H1 (cell line): ENCODE data around the gene SH3RF3. TPM values are rescaled to one million over a fixed set of nuclear protein-coding genes. Genes with fewer than 3 reads are reported as not detected.

Experiments
- CTCF ChIA-PET: fragments of 300-600 bp; sonication (Branson Sonifier 250); formaldehyde crosslinking; loops from one replicate; lab custom pipeline; 2021; ENCODE audit not compliant: partially characterized antibody; lab: Charles Lee
- POLR2A ChIA-PET: fragments of 300-600 bp; sonication (Branson Sonifier 250); formaldehyde crosslinking; loops from one replicate; lab custom pipeline; 2021; ENCODE audit warnings: inconsistent platforms; ENCODE audit not compliant: partially characterized antibody; lab: Charles Lee
- DNase-seq, 2 experiments: peaks; one replicate each; pipeline versions ENCODE4 v3.0.0 to v3.0.0-alpha.2; 2010 to 2022; ENCODE audit warnings: low spot score in 2 of 2, low read depth in 1 of 2, mixed read lengths in 1 of 2
- FAIRE-seq: peaks from 2 replicates; lab custom pipeline; 2011; peaks lifted over from hg19 to GRCh38; lab: Jason Lieb, UNC
- H2AFZ ChIP-seq: 2 replicates; pipeline ENCODE4 v1.8.1; 2012; ENCODE audit warnings: low read length, inconsistent platforms
- H2AK5ac ChIP-seq: 2 replicates; pipeline ENCODE4 v1.6.1; 2013; ENCODE audit warnings: low read depth, low read length
- H2BK120ac ChIP-seq: replicated peaks from 2 replicates; pipeline ENCODE3; 2013; ENCODE audit warnings: low read depth, low read length, inconsistent platforms
- H2BK12ac ChIP-seq: 2 replicates; pipeline ENCODE4 v1.6.1; 2013; ENCODE audit warnings: low read depth, low read length
- H2BK15ac ChIP-seq: 2 replicates; pipeline ENCODE4 v1.6.1; 2013; ENCODE audit warnings: low read length
- H2BK20ac ChIP-seq: 2 replicates; pipeline ENCODE4 v1.6.1; 2013; ENCODE audit warnings: low read length
- H2BK5ac ChIP-seq: 2 replicates; pipeline ENCODE4 v1.6.1; 2013; ENCODE audit warnings: low read depth, low read length
- H3K14ac ChIP-seq: 2 replicates; pipeline ENCODE4 v1.6.1; 2013; ENCODE audit warnings: inconsistent platforms; ENCODE audit not compliant: insufficient read length
- H3K18ac ChIP-seq: 2 replicates; pipeline ENCODE4 v1.6.1; 2013; ENCODE audit warnings: low read length; ENCODE audit errors: extremely low read depth
- H3K23ac ChIP-seq: 2 replicates; pipeline ENCODE4 v1.6.1; 2013; ENCODE audit warnings: inconsistent platforms; ENCODE audit not compliant: insufficient read length
- H3K23me2 ChIP-seq: 2 replicates; pipeline ENCODE4 v1.6.1; 2013; ENCODE audit warnings: low read depth, low read length
- H3K27ac ChIP-seq: 2 replicates; pipeline ENCODE4 v1.6.1; 2011; ENCODE audit warnings: low read depth, low read length, inconsistent platforms
- H3K27me3 ChIP-seq, 4 experiments: replicated peaks in 1 of 4; 1 replicate in 1 of 4; 2 replicates in 3 of 4; pipeline versions ENCODE4 v1.6.1 to v1.8.1; 2011 to 2013; ENCODE audit warnings: low read length in 3 of 4, mild to moderate bottlenecking in 3 of 4, inconsistent platforms in 2 of 4, mixed read lengths in 2 of 4, moderate library complexity in 1 of 4; ENCODE audit not compliant: control insufficient read depth in 3 of 4, insufficient read depth in 3 of 4; ENCODE audit errors: extremely low read depth in 1 of 4
- H3K36me3 ChIP-seq, 4 experiments: 2 replicates each; pipeline versions ENCODE4 v1.6.1 to v1.8.1; 2011 to 2013; ENCODE audit warnings: mild to moderate bottlenecking in 4 of 4, low read length in 3 of 4, moderate library complexity in 2 of 4, control low read depth in 1 of 4, inconsistent platforms in 1 of 4; ENCODE audit not compliant: insufficient read depth in 4 of 4, control insufficient read depth in 2 of 4
- H3K4ac ChIP-seq: replicated peaks from 2 replicates; pipeline ENCODE3; 2013; ENCODE audit warnings: low read length, low read depth, mixed read lengths, inconsistent platforms; ENCODE audit not compliant: insufficient read length
- H3K4me1 ChIP-seq, 4 experiments: replicated peaks in 1 of 4; 1 replicate in 1 of 4; 2 replicates in 3 of 4; pipeline versions ENCODE4 v1.6.1 to v1.8.1; 2011 to 2013; ENCODE audit warnings: low read length in 3 of 4, inconsistent platforms in 2 of 4, mixed read lengths in 1 of 4; ENCODE audit not compliant: insufficient read depth in 4 of 4, control insufficient read depth in 3 of 4
- H3K4me2 ChIP-seq, 2 experiments: 2 replicates each; pipeline versions ENCODE4 v1.6.1 to v1.8.1; 2011 to 2013; ENCODE audit warnings: low read depth in 2 of 2, low read length in 2 of 2, control low read depth in 1 of 2, inconsistent platforms in 1 of 2, mild to moderate bottlenecking in 1 of 2; ENCODE audit not compliant: insufficient read depth in 1 of 2
- H3K4me3 ChIP-seq, 4 experiments: fragments of 200-600, 300-600 bp in 1 of 4; sonication (generic), shearing (Covaris generic), sonication (Bioruptor Twin) in 1 of 4; 2 replicates each; pipeline versions ENCODE4 v1.5.1 to v1.8.1; 2011 to 2016; ENCODE audit warnings: low read length in 4 of 4, low read depth in 3 of 4, control low read depth in 2 of 4, inconsistent platforms in 2 of 4, mild to moderate bottlenecking in 2 of 4, mixed read lengths in 1 of 4, moderate library complexity in 1 of 4; ENCODE audit not compliant: insufficient read depth in 2 of 4; ENCODE audit errors: extremely low read depth in 1 of 4
- H3K56ac ChIP-seq: replicated peaks from 2 replicates; pipeline ENCODE3; 2013; ENCODE audit warnings: low read depth, mild to moderate bottlenecking, mixed read lengths, low read length, inconsistent platforms; ENCODE audit not compliant: insufficient read length
- H3K79me1 ChIP-seq: 2 replicates; pipeline ENCODE4 v1.6.1; 2013; ENCODE audit warnings: low read depth, low read length, control low read depth
- H3K79me2 ChIP-seq, 2 experiments: 2 replicates each; pipeline versions ENCODE4 v1.6.1 to v1.8.1; 2012 to 2013; ENCODE audit warnings: low read length in 2 of 2, mild to moderate bottlenecking in 2 of 2, inconsistent platforms in 1 of 2; ENCODE audit not compliant: insufficient read depth in 2 of 2, control insufficient read depth in 1 of 2
- H3K9ac ChIP-seq, 4 experiments: replicated peaks in 1 of 4; 1 replicate in 1 of 4; 2 replicates in 3 of 4; pipeline versions ENCODE4 v1.6.1 to v1.8.1; 2011 to 2013; ENCODE audit warnings: low read depth in 3 of 4, low read length in 3 of 4, control low read depth in 2 of 4, mild to moderate bottlenecking in 2 of 4, moderate library complexity in 2 of 4, inconsistent platforms in 1 of 4; ENCODE audit errors: extremely low read depth in 1 of 4
- H3K9me3 ChIP-seq, 2 experiments: 2 replicates each; pipeline versions ENCODE4 v1.6.1 to v1.8.1; 2012 to 2013; ENCODE audit warnings: mild to moderate bottlenecking in 2 of 2, moderate library complexity in 2 of 2, control low read depth in 1 of 2, inconsistent platforms in 1 of 2, low read depth in 1 of 2, low read length in 1 of 2, mixed read lengths in 1 of 2; ENCODE audit not compliant: insufficient read depth in 2 of 2
- H4K20me1 ChIP-seq, 2 experiments: replicated peaks in 1 of 2; 2 replicates each; pipeline versions ENCODE3 to v1.8.1; 2011 to 2013; ENCODE audit warnings: inconsistent platforms in 2 of 2, low read length in 2 of 2, mild to moderate bottlenecking in 1 of 2; ENCODE audit not compliant: insufficient read depth in 2 of 2, control insufficient read depth in 1 of 2
- H4K5ac ChIP-seq: 2 replicates; pipeline ENCODE4 v1.6.1; 2013; ENCODE audit warnings: low read length, low read depth, mixed read lengths, inconsistent platforms; ENCODE audit not compliant: insufficient read length
- H4K8ac ChIP-seq: 2 replicates; pipeline ENCODE4 v1.8.0; 2013; ENCODE audit warnings: mild to moderate bottlenecking, moderate library complexity, low read length, inconsistent platforms; ENCODE audit not compliant: insufficient read depth; ENCODE audit errors: extremely low read depth
- H4K91ac ChIP-seq: replicated peaks from 2 replicates; pipeline ENCODE3; 2013; ENCODE audit warnings: low read length, mixed read lengths, inconsistent platforms; ENCODE audit not compliant: insufficient read length
- CBX5 ChIP-seq: fragments of 300-800, 300-1000 bp; sonication (generic); IDR thresholded peaks from 2 replicates; pipeline ENCODE4 v1.7.1; 2016; ENCODE audit warnings: antibody characterized with exemption, low read length, low read depth
- FOSL1 ChIP-seq: IDR thresholded peaks from 2 replicates; pipeline ENCODE4 v1.6.1; 2011; ENCODE audit warnings: mild to moderate bottlenecking, low read depth, low read length, moderate library complexity; ENCODE audit not compliant: insufficient read depth
- SIN3A ChIP-seq, 2 experiments: IDR thresholded peaks in 1 of 2; conservative IDR thresholded peaks in 1 of 2; 2 replicates each; pipeline ENCODE4 v1.6.1; 2011 to 2012; ENCODE audit warnings: low read length in 2 of 2, improper control_type of control experiment in 1 of 2, low read depth in 1 of 2, mild to moderate bottlenecking in 1 of 2
- SIRT6 ChIP-seq: IDR thresholded peaks from one replicate; pipeline ENCODE4 v1.7.1; 2012; ENCODE audit warnings: low read length, inconsistent platforms
- WGBS, 2 experiments: shearing (Covaris generic) in 1 of 2; methylation state at CpG; one replicate each; pipeline versions ENCODE4 v1.1.6 to v1.1.7; 2013 to 2015; ENCODE audit warnings: low lambda C conversion rate in 2 of 2, mixed read lengths in 2 of 2, inconsistent platforms in 1 of 2, low coverage in 1 of 2, missing lambda C conversion rate in 1 of 2; ENCODE audit not compliant: insufficient replicate concordance in 2 of 2, insufficient coverage in 1 of 2, insufficient read length in 1 of 2; ENCODE audit errors: extremely low coverage in 1 of 2, missing lambda C conversion rate in 1 of 2; 5-methylcytosine and 5-hydroxymethylcytosine counted together
- polyA plus RNA-seq, 7 experiments: library from polyadenylated mRNA; depleted of rRNA in 3 of 7; stranded (reverse) in 5 of 7; unstranded in 2 of 7; fragments of >200 nt in 5 of 7; fragments of 200-250 nt in 2 of 7; gene quantifications; 1 replicate in 5 of 7; 2 replicates in 1 of 7; 4 replicates in 1 of 7; pipeline versions ENCODE4 v1.2.1 to v1.2.3, GENCODE V29; 2011 to 2013; ENCODE audit warnings: missing spikeins in 2 of 7, mixed read lengths in 2 of 7
- total RNA-seq: library from RNA; stranded (reverse); fragmentation: NEBNext Ultra II Directional; extraction: Animal tissue kit (Norgen Biotek cat#: 25700); gene quantifications from 2 replicates; pipeline ENCODE4 v1.2.1, GENCODE V29; 2021
- TF ChIP-seq, protein P1 (sequence below), 3 experiments: IDR thresholded peaks; 1 replicate in 2 of 3; 2 replicates in 1 of 3; pipeline versions ENCODE4 v1.5.1 to v1.6.1; 2011; ENCODE audit warnings: low read length in 3 of 3, mild to moderate bottlenecking in 3 of 3, inconsistent platforms in 2 of 3, low read depth in 1 of 3, moderate library complexity in 1 of 3; ENCODE audit not compliant: insufficient read depth in 1 of 3; ENCODE audit errors: control extremely low read depth in 1 of 3

SH3RF3 gene
- total and polyA plus RNA-seq, 2 of the 8 experiments (the other 6 are each of a cell fraction or from before 2014, with no cell fraction given) = 0.11 to 0.65 TPM

DNA sequence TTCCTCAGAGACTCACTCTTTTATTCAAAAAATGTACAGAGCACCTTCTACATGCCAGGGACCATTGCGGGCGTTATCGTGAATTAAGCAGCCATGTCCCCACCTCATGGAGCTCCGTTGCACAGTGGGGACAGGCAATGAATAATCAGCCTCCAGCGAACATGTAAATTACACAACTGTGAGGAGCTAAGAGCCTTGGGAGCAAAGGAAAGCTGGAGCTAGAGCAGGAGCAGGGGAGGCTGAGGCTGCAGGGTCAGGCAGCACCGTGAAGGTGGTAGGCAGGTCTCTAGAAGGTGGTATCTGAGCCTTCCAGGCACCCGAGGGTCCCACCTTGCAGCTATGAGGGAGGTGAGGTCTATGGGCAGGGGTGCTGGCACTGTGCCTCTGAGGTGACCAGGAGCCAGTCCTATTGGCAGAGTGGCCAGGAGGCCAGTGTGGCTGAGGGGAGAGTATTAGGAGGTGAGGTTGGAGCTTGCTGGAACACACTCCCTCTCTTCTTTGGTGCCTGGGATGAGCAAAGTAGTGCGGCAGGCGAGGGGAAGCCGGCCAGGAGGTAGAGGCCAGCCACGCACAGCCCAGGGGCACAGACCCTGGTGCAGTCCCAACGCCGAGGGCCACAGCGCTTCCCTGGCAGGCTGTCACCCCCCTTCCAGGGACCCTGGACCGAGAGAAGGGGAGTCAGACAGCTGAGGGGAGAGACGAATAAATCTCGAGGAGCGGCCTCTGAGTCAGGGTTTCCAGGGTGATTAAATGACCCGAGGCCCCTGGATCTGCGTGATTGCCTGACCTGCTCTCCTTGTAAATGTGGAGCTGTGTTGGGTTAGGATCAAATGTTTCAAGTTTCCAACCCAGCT lies 317.5 kb downstream of the SH3RF3 start:
- Histone ChIP-seq H2AK5ac (no peak overlapping the region), H2BK120ac (no peak overlapping the region), H4K5ac (no peak overlapping the region), H3K36me3 (no peaks in the 10 kb centered on the region), H3K27ac (no peak overlapping the region), H3K23me2 (no peaks in the 10 kb centered on the region), H3K9ac (no peak overlapping the region), H3K14ac (no peak overlapping the region), H3K9me3 (peaks cover 9 to 13% of the 10 kb centered on the region in 2 experiments), H2BK12ac (no peak overlapping the region), H3K18ac (no peak overlapping the region), H2AFZ (no peak overlapping the region), H2BK20ac (no peak overlapping the region), H4K20me1 (no peaks in the 10 kb centered on the region), H3K23ac (no peak overlapping the region), H4K91ac (no peak overlapping the region), H3K27me3 (no peaks in the 10 kb centered on the region), H3K4me2 (no peak overlapping the region), H3K4ac (no peak overlapping the region), H3K56ac (no peak overlapping the region), H2BK5ac (no peak overlapping the region), H2BK15ac (no peak overlapping the region), H3K4me1 (no peaks in the 10 kb centered on the region), H3K79me1 (no peaks in the 10 kb centered on the region), H3K79me2 (no peaks in the 10 kb centered on the region), H3K4me3 (no peak overlapping the region), H4K8ac (peak overlapping the region; percentile 41; the same call in 1 of the 2 replicates)
- DNase-seq = no peak
- CTCF ChIA-PET = interaction anchor here (0.6 to 1.9 kb wide), 4 partner anchors 34 to 309 kb away, joined by 3 to 4 read pairs (median 4); no protein-coding TSS in a partner anchor
- 89% methylated on average over 20 of the region's 20 CpGs; no CpG with 5 or more reads in 1 of the 2 experiments for WGBS, 2 experiments
- no peak for FAIRE-seq
- no peak for TF ChIP-seq FOSL1
- TF ChIP-seq, protein P1, sequence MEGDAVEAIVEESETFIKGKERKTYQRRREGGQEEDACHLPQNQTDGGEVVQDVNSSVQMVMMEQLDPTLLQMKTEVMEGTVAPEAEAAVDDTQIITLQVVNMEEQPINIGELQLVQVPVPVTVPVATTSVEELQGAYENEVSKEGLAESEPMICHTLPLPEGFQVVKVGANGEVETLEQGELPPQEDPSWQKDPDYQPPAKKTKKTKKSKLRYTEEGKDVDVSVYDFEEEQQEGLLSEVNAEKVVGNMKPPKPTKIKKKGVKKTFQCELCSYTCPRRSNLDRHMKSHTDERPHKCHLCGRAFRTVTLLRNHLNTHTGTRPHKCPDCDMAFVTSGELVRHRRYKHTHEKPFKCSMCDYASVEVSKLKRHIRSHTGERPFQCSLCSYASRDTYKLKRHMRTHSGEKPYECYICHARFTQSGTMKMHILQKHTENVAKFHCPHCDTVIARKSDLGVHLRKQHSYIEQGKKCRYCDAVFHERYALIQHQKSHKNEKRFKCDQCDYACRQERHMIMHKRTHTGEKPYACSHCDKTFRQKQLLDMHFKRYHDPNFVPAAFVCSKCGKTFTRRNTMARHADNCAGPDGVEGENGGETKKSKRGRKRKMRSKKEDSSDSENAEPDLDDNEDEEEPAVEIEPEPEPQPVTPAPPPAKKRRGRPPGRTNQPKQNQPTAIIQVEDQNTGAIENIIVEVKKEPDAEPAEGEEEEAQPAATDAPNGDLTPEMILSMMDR (IDR thresholded peaks at IDR 0.05; ENCODE audit: control extremely low read depth in 1 of 3, insufficient read depth in 1 of 3, low read depth in 1 of 3, low read length in 3 of 3) = no peak
- TF ChIP-seq SIRT6 = no peak
- no peak for TF ChIP-seq SIN3A (conservative IDR thresholded peaks at IDR 0.05 in 1 of 2, IDR thresholded peaks at IDR 0.05 in 1 of 2; ENCODE audit: low read depth in 1 of 2, low read length in 2 of 2)
- no peak for TF ChIP-seq CBX5
- POLR2A ChIA-PET = no interaction called here
